GM23248 (cell line): ENCODE measurements around the gene CKM. TPM values are rescaled to one million over a fixed set of nuclear protein-coding genes. Genes with fewer than 3 reads are reported as not detected.
"Not testable (repeated sequence)": the region's sequence is repeated elsewhere in the genome, so short reads cannot be mapped to it uniquely, and the experiment has no call there.

Experiments used
- DNase-seq: peaks from one replicate; pipeline ENCODE4 v3.0.0-alpha.2; 2015
- H2AFZ ChIP-seq: fragments of 200-600 bp; sonication (generic); 2 replicates; pipeline ENCODE4 v1.6.1; 2016; ENCODE audit warnings: antibody characterized with exemption
- H3F3A ChIP-seq: fragments of 200-600 bp; sonication (generic); 2 replicates; pipeline ENCODE4 v1.6.1; 2016; ENCODE audit warnings: mild to moderate bottlenecking, antibody characterized with exemption, mixed run types; ENCODE audit not compliant: insufficient read depth
- H3K27ac ChIP-seq: fragments of 200-600 bp; sonication (generic); 2 replicates; pipeline ENCODE4 v1.5.1; 2016; ENCODE audit warnings: mild to moderate bottlenecking
- H3K27me3 ChIP-seq: fragments of 200-600 bp; sonication (generic); replicated peaks from 2 replicates; pipeline ENCODE4 v1.6.1; 2016; ENCODE audit warnings: mild to moderate bottlenecking; ENCODE audit not compliant: insufficient read depth
- H3K36me3 ChIP-seq: fragments of 200-600 bp; sonication (generic); 2 replicates; pipeline ENCODE4 v1.6.1; 2016; ENCODE audit warnings: low read depth, mild to moderate bottlenecking
- H3K4me1 ChIP-seq: fragments of 200-600 bp; sonication (generic); 2 replicates; pipeline ENCODE4 v1.6.1; 2016; ENCODE audit warnings: mild to moderate bottlenecking; ENCODE audit not compliant: insufficient read depth
- H3K4me2 ChIP-seq: fragments of 200-600 bp; sonication (generic); one replicate; pipeline ENCODE4 v1.6.1; 2016; ENCODE audit warnings: mild to moderate bottlenecking; ENCODE audit not compliant: unreplicated experiment
- H3K4me3 ChIP-seq: fragments of 200-600 bp; sonication (generic); 2 replicates; pipeline ENCODE4 v1.5.1; 2016; ENCODE audit warnings: mild to moderate bottlenecking
- H3K79me2 ChIP-seq: fragments of 200-600 bp; sonication (generic); 2 replicates; pipeline ENCODE4 v1.6.1; 2016; ENCODE audit warnings: mild to moderate bottlenecking; ENCODE audit not compliant: insufficient read depth
- H3K9ac ChIP-seq: fragments of 200-600 bp; sonication (generic); 2 replicates; pipeline ENCODE4 v1.6.1; 2016; ENCODE audit warnings: mild to moderate bottlenecking
- H3K9me2 ChIP-seq: fragments of 200-600 bp; sonication (generic); 2 replicates; pipeline ENCODE4 v1.6.1; 2016; ENCODE audit warnings: mixed run types, mild to moderate bottlenecking, moderate library complexity; ENCODE audit not compliant: insufficient read depth
- H3K9me3 ChIP-seq: fragments of 200-600 bp; sonication (generic); one replicate; pipeline ENCODE4 v1.6.1; 2017; ENCODE audit warnings: low read depth
- H4K20me1 ChIP-seq: fragments of 200-600 bp; sonication (generic); 2 replicates; pipeline ENCODE4 v1.6.0; 2016; ENCODE audit not compliant: insufficient read depth
- EZH2 ChIP-seq: fragments of 200-600 bp; sonication (generic); IDR thresholded peaks from 2 replicates; pipeline ENCODE4 v1.6.1; 2018; ENCODE audit warnings: antibody characterized with exemption, mild to moderate bottlenecking; ENCODE audit not compliant: insufficient read depth, poor library complexity, severe bottlenecking
- EZH2phosphoT487 ChIP-seq: fragments of 200-600 bp; sonication (generic); IDR thresholded peaks from 2 replicates; pipeline ENCODE4 v1.6.1; 2018; ENCODE audit warnings: antibody characterized with exemption, moderate library complexity, mild to moderate bottlenecking, low read depth; ENCODE audit not compliant: insufficient read depth
- WGBS, 2 experiments: methylation state at CpG; one replicate each; pipeline ENCODE4 v1.1.6; 2015 to 2017; ENCODE audit warnings: low lambda C conversion rate in 2 of 2, low coverage in 1 of 2; ENCODE audit errors: missing lambda C conversion rate in 2 of 2; 5-methylcytosine and 5-hydroxymethylcytosine counted together
- in situ Hi-C: fragments of 300-500 bp; cut with MboI; formaldehyde crosslinking; loops from 2 replicates; pipeline ENCODE4 v1.15.0; 2020
- polyA plus RNA-seq: library from polyadenylated mRNA; unstranded; fragments of >200 nt; fragmentation: Nextera tagmentation; extraction: Ambion mirVana; gene quantifications from 2 replicates; pipeline ENCODE4 v1.2.1, GENCODE V29; 2016
- total RNA-seq: library from RNA; depleted of rRNA; stranded (reverse); fragments of >200 nt; shearing (Covaris generic); gene quantifications from 2 replicates; pipeline ENCODE4 v1.2.3, GENCODE V29; 2014

The CKM gene
- total and polyA plus RNA-seq, 2 experiments from 2014 or later, result not detected

DNA sequence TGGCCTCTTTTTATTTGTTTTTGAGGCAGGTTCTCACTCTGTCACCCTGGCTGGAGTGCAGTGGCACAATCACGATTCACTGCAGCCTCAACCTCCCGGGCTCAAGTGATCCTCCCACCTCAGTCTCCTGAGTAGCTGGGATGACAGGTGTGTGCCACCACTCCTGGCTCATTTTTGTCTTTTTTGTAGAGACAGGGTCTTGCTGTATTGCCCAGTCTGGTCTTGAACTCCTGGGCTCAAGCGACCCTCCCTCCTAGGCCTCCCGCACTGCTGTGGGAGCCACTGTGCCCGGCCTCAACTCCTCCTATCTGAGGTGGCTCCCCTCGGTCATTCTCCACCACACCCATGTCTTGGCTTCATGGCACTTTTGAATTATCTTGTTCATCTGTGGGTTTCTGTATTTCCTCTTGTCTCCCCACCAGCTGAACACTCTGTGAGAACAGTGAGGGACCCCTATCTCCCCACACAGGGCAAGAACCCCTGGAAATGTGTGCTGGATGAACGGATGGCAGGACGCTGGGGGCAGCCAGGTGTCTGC lies 7.9 kb downstream of the CKM start:
- Histone ChIP-seq H3K9me2 (no peaks in the 10 kb centered on the region), H3K9ac (no peak overlapping the region), H3K79me2 (no peaks in the 10 kb centered on the region), H3K36me3 (no peaks in the 10 kb centered on the region), H3K4me3 (no peak overlapping the region), H4K20me1 (no peaks in the 10 kb centered on the region), H3K9me3 (no peaks in the 10 kb centered on the region), H3F3A (no peaks in the 10 kb centered on the region), H3K4me1 (no peaks in the 10 kb centered on the region), H2AFZ (no peak overlapping the region), H3K27me3 (peaks cover 23% of the 10 kb centered on the region; the same call in 1 of the 2 replicates), H3K4me2 (no peak overlapping the region), H3K27ac (no peak overlapping the region)
- TF ChIP-seq EZH2, result no peak
- no peak for TF ChIP-seq EZH2phosphoT487
- no peak for DNase-seq
- WGBS, 2 experiments, result 46 to 48% methylated on average over 8 of the region's 8 CpGs
- in situ Hi-C loops, result no loop called here

DNA sequence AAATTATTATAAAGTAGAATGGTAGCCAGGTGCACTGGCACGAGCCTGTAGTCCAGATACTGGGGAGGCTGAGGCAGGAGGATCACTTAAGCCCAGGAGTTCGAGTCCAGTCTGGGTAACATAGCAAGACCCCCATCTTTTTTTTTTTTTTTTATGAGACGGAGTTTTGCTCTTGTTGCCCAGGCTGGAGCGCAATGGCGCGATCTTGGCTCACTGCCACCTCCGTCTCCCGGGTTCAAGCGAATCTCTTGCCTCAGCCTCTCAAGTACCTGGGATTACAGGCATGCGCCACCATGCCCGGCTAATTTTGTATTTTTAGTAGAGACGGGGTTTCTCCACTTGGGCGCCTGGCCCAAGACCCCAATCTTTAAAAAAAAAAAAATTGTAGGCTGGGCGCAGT lies 10.4 kb downstream of the CKM start:
- 81 to 83% methylated on average over 14 of the region's 14 CpGs for WGBS, 2 experiments
- H3K9ac ChIP-seq, H3F3A ChIP-seq, H3K79me2 ChIP-seq, H2AFZ ChIP-seq, H3K4me1 ChIP-seq, H3K27ac ChIP-seq, in situ Hi-C loops, H3K9me3 ChIP-seq, DNase-seq, H3K4me2 ChIP-seq, H3K36me3 ChIP-seq, H3K4me3 ChIP-seq, H3K9me2 ChIP-seq, H4K20me1 ChIP-seq: not testable (repeated sequence)
- H3K27me3 ChIP-seq, result peaks cover 23% of the 10 kb centered on the region; the same call in 1 of the 2 replicates

DNA sequence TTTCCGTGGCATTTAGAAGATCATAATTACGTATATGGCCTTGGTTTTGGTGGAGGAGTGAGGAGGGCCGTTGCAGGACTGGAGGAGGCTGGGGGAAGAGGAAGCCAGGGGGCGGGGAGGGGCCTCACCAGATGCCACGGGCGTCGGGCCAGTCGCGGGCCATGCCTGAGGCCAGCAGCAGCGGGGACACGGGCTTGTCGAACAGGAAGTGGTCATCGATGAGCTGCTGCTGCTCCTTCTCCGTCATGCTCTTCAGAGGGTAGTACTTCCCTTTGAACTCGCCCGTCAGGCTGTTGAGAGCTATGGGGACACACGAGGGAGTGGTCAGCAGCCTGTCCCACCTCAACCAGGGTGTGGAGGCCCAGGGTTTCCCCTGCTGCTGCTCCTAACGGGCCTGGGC lies 11.1 kb downstream of the CKM start:
- WGBS, 2 experiments, result 40 to 42% methylated on average over 7 to 18 of the region's 18 CpGs
- no peak for DNase-seq
- in situ Hi-C loops, result no loop called here

DNA sequence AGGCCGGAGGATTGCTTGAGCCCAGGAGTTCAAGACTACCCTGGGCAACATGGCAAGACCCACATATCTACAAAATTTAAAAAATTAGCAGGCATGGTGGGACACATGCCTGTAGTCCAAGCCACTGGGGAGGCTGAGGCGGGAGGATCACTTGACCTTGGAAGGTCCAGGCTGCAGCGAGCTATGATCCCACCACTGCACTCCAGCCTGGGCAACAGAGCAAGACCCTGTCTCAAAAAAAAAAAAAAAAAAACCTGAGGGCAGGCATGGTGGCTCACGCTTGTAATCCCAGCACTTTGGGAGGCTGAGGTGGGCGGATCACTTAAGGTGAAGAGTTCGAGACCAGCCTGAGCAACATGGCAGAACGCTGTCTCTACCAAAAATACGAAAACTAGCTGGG lies 13.4 kb downstream of the CKM start:
- H3K4me3 ChIP-seq, H3K9ac ChIP-seq, in situ Hi-C loops, H4K20me1 ChIP-seq, DNase-seq, H3K27ac ChIP-seq, H3K9me2 ChIP-seq, H3K27me3 ChIP-seq, H2AFZ ChIP-seq, H3K79me2 ChIP-seq, H3K4me1 ChIP-seq, H3K9me3 ChIP-seq, H3K4me2 ChIP-seq, H3K36me3 ChIP-seq, H3F3A ChIP-seq: not testable (repeated sequence)
- WGBS, 2 experiments, result 92 to 98% methylated on average over 8 of the region's 8 CpGs

More for the DNA sequence above, 11.1 kb downstream of the CKM start:
- Histone ChIP-seq H3K27ac (no peak overlapping the region), H3K9ac (no peak overlapping the region), H3F3A (no peaks in the 10 kb centered on the region), H3K27me3 (peaks cover 22% of the 10 kb centered on the region; the same call in 1 of the 2 replicates), H3K79me2 (no peaks in the 10 kb centered on the region), H2AFZ (no peak overlapping the region), H3K9me2 (no peaks in the 10 kb centered on the region), H3K36me3 (no peaks in the 10 kb centered on the region), H3K4me1 (no peaks in the 10 kb centered on the region), H3K9me3 (no peaks in the 10 kb centered on the region), H4K20me1 (no peaks in the 10 kb centered on the region), H3K4me2 (no peak overlapping the region), H3K4me3 (no peak overlapping the region)
- TF ChIP-seq EZH2 (no peak), EZH2phosphoT487 (no peak)

DNA sequence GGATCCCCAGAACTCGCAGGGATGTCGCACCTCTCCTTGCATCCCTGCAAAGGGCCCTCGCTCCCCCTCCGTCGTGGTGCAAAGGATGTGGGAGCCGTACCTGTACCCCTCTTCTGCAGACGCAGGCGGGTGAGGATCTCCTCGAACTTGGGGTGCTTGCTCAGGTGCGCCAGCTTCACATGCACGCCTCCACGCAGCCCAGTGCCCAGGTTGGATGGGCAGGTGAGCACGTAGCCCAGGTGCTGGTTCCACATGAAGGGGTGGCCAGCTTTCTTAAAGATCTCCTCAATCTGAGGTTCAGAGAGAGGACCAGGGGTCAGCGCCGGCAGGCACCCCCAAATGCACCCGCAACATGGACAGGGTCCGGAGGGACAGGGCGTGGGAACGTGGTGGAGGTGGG lies 15.3 kb downstream of the CKM start:
- Histone ChIP-seq H3K79me2 (no peaks in the 10 kb centered on the region), H3K27ac (no peak overlapping the region), H3F3A (peaks cover 8% of the 10 kb centered on the region), H3K36me3 (no peaks in the 10 kb centered on the region), H4K20me1 (no peaks in the 10 kb centered on the region), H3K4me2 (no peak overlapping the region), H3K4me3 (no peak overlapping the region), H3K27me3 (no peaks in the 10 kb centered on the region), H2AFZ (no peak overlapping the region), H3K9me2 (no peaks in the 10 kb centered on the region), H3K4me1 (no peaks in the 10 kb centered on the region), H3K9ac (no peak overlapping the region), H3K9me3 (no peaks in the 10 kb centered on the region)
- DNase-seq, result no peak
- WGBS, 2 experiments, result 87 to 88% methylated on average over 19 of the region's 19 CpGs
- no peak for TF ChIP-seq EZH2
- no peak for TF ChIP-seq EZH2phosphoT487
- in situ Hi-C loops, result no loop called here
